A549 (cell line): ENCODE data around the gene DPY19L1.

Experiments used
- NFE2L2 ChIP-seq: fragments of 150-350 bp; conservative IDR thresholded peaks from 2 replicates; pipeline ENCODE4 v1.6.1; 2014; ENCODE audit warnings: low read length
- POLR2A ChIP-seq: IDR thresholded peaks from 2 replicates; pipeline ENCODE4 v1.6.1; 2012; ENCODE audit warnings: mild to moderate bottlenecking, low read length
- TP53 ChIP-seq: fragments of 250-450 bp; sonication (Bioruptor Pico); IDR thresholded peaks from 2 replicates; pipeline ENCODE4 v1.5.0; 2021; ENCODE audit warnings: mild to moderate bottlenecking, moderate library complexity

DNA sequence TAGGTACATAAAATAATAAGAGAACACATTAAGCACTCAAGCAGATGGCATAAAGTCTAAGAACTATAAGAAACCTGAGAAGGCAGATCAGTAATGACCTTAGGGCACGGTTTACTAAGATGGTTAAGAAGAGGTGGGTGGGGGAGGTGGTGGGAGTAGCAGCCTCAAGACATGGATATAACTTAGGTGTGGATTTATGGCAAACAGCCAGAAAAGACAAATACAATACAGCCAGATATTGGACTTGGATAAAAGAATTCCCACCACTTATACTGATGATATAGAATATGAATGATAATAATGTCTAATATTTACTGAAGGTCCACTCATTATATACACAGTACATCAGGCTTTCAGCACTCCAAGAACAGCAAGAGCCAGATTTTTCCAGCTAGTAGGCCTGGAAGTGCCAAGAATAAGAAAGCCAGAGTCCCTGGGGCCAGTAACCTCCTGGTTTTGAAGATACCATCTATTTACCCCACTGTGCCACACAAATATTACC lies 11.9 kb downstream of the DPY19L1 start:
- no peak for TF ChIP-seq POLR2A
- no peak for TF ChIP-seq TP53 (CRISPR knock-in tag)
- TF ChIP-seq NFE2L2, result no peak
